Activated naive CD8-positive, alpha-beta T cell treated with anti-CD3 and anti-CD28 coated beads, Interleukin-2, amount 10 ng/mL, durations not matched to agents 7 days and 5 days (primary cell): Measurements from ENCODE around the gene RAI14. TPM values are rescaled to one million over a fixed set of nuclear protein-coding genes. Genes with fewer than 3 reads are reported as not detected.

Source experiments
- ATAC-seq: fragments of 150-1000 bp; cut with Tn5 transposase; one replicate; pipeline ENCODE4 v1.10.0; 2021; ENCODE audit warnings: low read depth, moderate library complexity
- POLR2A ChIA-PET: fragments of 350-600 bp; sonication (Branson Sonifier 250); formaldehyde crosslinking; loops from one replicate; lab custom pipeline; 2021; ENCODE audit warnings: antibody characterized with exemption; lab: Charles Lee
- DNase-seq: peaks from one replicate; pipeline ENCODE4 v3.0.0; 2021
- H3K27ac Mint-ChIP-seq: one replicate; pipeline ENCODE4 v1.8.0; 2022; ENCODE audit warnings: mild to moderate bottlenecking, mixed read lengths
- H3K27me3 Mint-ChIP-seq: one replicate; pipeline ENCODE4 v1.8.0; 2022; ENCODE audit warnings: mild to moderate bottlenecking, moderate library complexity, mixed read lengths
- H3K36me3 Mint-ChIP-seq: one replicate; pipeline ENCODE4 v1.8.0; 2021; ENCODE audit warnings: mild to moderate bottlenecking, mixed read lengths
- H3K4me1 Mint-ChIP-seq: one replicate; pipeline ENCODE4 v1.8.0; 2021; ENCODE audit warnings: mixed read lengths
- H3K4me3 Mint-ChIP-seq: one replicate; pipeline ENCODE4 v1.8.0; 2022; ENCODE audit warnings: mild to moderate bottlenecking, moderate library complexity, mixed read lengths
- H3K9me3 Mint-ChIP-seq: one replicate; pipeline ENCODE4 v1.8.0; 2021; ENCODE audit warnings: mixed read lengths
- total RNA-seq, 2 experiments: library from RNA; stranded (reverse); gene quantifications; one replicate each; pipeline ENCODE4 v1.2.3, GENCODE V29; 2021

The RAI14 gene
- total RNA-seq, 2 experiments from 2014 or later, result 0.77 TPM; not detected in 1

DNA sequence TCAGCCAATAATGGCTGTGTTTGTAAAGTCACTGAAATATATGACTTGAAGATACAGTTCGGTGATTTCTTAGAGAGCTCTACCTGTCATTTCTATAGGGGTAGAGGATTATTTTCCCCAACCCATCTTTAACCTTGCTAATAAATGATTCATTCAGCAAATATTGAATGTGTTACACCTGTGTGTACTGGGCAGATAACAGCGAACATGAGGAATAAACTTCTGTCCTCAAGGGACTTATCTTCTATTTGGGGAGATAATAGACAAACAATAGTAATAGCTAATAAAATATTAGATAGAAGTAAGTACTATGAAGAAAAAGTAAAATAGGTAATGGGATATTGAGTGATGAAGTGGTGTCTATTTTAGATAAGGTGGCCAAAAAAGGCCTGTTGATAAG, 192.1 kb downstream of the RAI14 start:
- Mint-ChIP-seq H3K4me1 (peaks cover 3% of the 10 kb centered on the region), H3K9me3 (no peaks in the 10 kb centered on the region), H3K27ac (no peak overlapping the region), H3K36me3 (no peaks in the 10 kb centered on the region), H3K4me3 (no peak overlapping the region), H3K27me3 (peaks cover 2% of the 10 kb centered on the region)
- no peak for DNase-seq
- POLR2A ChIA-PET, result no interaction called here
- ATAC-seq, result no peak

DNA sequence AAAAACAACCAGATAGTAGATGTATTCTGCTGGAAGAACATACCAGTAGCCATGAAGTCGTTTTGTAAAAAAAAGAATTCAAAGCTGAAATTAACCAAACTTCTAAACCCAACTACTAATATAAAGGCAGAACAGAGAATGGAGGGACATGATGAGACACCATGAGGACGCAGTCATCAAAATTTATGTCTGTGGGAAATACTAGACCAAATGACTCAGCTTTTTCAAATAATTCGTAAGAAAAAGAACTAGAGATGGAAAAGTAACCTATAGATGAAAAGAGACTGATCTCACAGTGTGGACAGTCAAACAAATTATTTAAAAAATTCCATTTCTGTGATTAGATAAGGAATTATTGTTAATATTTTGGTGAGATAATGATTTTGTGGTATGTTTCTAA, 193.1 kb downstream of the RAI14 start:
- Mint-ChIP-seq H3K4me3 (no peak overlapping the region), H3K4me1 (peaks cover 3% of the 10 kb centered on the region), H3K9me3 (no peaks in the 10 kb centered on the region), H3K36me3 (no peaks in the 10 kb centered on the region), H3K27ac (no peak overlapping the region), H3K27me3 (peaks cover 2% of the 10 kb centered on the region)
- POLR2A ChIA-PET, result no interaction called here
- ATAC-seq, result no peak
- no peak for DNase-seq

DNA sequence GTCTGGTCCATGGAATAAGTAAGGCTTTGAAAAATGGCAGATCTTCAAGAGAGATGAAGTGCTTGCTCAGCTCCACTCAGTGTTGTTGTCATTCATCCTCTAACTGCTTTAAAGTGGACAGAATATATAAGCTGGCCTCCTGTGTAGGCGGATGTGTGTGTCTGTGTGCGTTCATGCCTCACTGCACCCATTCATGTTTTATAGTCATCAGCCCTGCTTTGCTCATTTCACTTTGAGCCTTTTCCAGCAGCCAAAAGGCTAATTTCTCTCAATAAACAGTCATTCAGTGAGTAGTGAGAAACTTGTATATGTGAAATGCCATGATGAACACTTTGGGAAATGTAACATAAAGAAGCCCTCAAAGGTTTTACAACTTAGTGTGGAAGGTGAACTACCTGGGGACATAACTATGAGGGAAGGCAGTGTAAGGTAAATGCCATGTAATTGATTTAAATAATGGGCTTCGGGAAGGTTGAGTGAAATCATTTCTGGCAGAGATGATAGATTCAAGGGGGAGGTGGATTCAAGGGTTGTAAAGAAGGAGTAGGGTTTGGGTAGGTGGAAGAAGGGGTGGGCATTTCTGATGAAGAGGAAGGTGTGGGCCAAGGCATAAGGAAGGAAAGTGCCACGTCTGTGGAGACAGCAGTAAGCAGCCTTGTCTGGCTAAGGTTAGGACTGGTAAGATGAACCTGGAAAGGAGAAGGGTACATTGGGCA, 198.5 kb downstream of the RAI14 start:
- POLR2A ChIA-PET, result no interaction called here

DNA sequence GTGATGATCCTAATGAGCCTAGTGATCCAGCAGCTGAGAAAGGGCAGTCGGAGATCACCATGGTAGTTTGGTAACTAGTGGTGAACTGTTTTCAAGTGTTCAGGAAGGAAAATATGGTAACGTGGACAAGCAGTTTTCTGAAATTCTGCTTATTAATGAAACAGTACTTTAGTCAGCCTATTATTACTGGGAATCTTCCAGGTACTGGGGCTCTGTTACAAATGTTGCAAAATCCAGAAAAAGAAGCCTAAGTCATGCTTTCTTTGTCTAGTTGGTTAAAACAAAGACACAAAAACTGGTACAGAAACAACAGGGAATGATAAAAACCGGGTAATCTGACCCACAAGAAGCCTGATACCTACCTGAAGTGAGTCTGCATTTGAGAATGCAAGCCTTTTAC, 201.0 kb downstream of the RAI14 start:
- no peak for ATAC-seq
- Mint-ChIP-seq H3K27ac (no peak overlapping the region), H3K4me3 (no peak overlapping the region)

More for the DNA sequence above, 198.5 kb downstream of the RAI14 start:
- no peaks in the 10 kb centered on the region for H3K36me3 Mint-ChIP-seq
- H3K4me1 Mint-ChIP-seq, result no peaks in the 10 kb centered on the region
- ATAC-seq (no peak), DNase-seq (no peak)
- H3K9me3 Mint-ChIP-seq, result no peaks in the 10 kb centered on the region
- no peak overlapping the region for H3K4me3 Mint-ChIP-seq
- H3K27ac Mint-ChIP-seq, result no peak overlapping the region
- peaks cover 2% of the 10 kb centered on the region for H3K27me3 Mint-ChIP-seq

DNA sequence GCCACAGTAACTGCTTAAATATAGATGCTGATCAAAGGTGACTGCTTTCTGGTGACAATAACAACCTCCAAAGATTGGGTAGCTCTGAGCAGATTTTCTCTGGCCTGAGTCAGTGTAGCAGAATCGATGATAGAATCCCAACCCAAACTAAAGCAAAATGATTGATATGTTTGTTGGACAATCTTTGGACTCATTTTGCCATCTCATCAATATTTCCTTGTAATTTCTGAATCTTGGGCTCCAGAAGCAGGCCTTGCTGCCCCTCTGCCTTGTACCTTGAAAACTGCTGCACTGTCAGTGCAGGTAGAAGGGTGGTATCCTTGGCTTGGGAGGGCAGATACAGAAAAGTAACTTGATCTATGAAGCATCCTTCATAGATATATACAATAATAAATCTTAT, 201.8 kb downstream of the RAI14 start:
- no peak for DNase-seq
- H3K4me1 Mint-ChIP-seq, result no peaks in the 10 kb centered on the region
- no peaks in the 10 kb centered on the region for H3K9me3 Mint-ChIP-seq
- POLR2A ChIA-PET, result no interaction called here
- H3K27ac Mint-ChIP-seq, result no peak overlapping the region
- H3K27me3 Mint-ChIP-seq, result peaks cover 2% of the 10 kb centered on the region
- no peaks in the 10 kb centered on the region for H3K36me3 Mint-ChIP-seq
- ATAC-seq, result no peak
- no peak overlapping the region for H3K4me3 Mint-ChIP-seq

More for the DNA sequence above, 201.0 kb downstream of the RAI14 start:
- H3K36me3 Mint-ChIP-seq, result no peaks in the 10 kb centered on the region
- DNase-seq, result no peak
- no peaks in the 10 kb centered on the region for H3K9me3 Mint-ChIP-seq
- no peaks in the 10 kb centered on the region for H3K4me1 Mint-ChIP-seq
- POLR2A ChIA-PET, result no interaction called here
- peaks cover 2% of the 10 kb centered on the region for H3K27me3 Mint-ChIP-seq

DNA sequence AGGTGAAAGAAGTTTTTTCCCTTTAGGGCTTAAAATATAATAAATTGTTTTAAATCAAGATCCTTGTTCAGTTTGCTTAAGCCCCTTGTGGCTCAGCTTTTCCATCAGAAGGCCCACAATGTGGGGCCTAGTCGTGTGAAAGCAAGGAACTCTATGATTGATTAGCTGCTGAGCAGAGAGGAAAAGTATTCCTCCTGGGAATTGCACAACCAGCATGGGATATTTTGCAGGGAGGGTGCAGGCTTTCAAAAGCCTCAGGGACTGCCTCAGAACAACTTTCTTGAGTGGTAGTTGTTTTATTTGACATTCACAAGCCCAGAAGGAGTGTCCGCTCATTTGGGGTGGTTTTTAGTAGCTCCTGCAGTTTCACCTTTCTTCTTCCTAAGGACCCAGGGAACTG, 202.7 kb downstream of the RAI14 start:
- Mint-ChIP-seq H3K4me1 (no peaks in the 10 kb centered on the region), H3K27me3 (peaks cover 2% of the 10 kb centered on the region), H3K4me3 (no peak overlapping the region), H3K27ac (no peak overlapping the region), H3K36me3 (no peaks in the 10 kb centered on the region), H3K9me3 (no peaks in the 10 kb centered on the region)
- ATAC-seq, result no peak
- DNase-seq, result no peak
- POLR2A ChIA-PET, result no interaction called here

DNA sequence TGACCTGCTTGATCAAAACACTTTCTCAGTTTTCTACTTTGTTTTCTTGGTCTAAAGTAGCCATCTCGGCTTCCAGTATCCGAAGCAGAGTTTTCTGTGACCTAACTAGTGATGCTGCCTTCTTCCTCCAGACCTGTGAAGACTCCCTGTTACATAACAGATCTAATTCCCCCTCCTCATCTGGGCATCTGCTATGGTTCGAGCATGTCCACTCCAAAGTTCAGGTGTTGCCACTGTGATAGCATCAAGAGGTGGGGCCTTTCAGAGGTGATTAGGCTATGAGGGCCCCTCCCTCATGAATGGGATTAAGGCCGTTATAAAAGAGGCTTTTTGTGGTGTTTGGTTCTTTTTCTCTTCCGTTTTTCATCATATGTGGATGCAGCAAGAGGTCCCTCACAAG, 203.1 kb downstream of the RAI14 start:
- no peak overlapping the region for H3K4me3 Mint-ChIP-seq
- H3K27ac Mint-ChIP-seq, result no peak overlapping the region
- no peak for DNase-seq
- POLR2A ChIA-PET, result no interaction called here
- ATAC-seq, result no peak
- peaks cover 2% of the 10 kb centered on the region for H3K27me3 Mint-ChIP-seq
- H3K36me3 Mint-ChIP-seq, result no peaks in the 10 kb centered on the region
- no peaks in the 10 kb centered on the region for H3K9me3 Mint-ChIP-seq
- H3K4me1 Mint-ChIP-seq, result no peaks in the 10 kb centered on the region

DNA sequence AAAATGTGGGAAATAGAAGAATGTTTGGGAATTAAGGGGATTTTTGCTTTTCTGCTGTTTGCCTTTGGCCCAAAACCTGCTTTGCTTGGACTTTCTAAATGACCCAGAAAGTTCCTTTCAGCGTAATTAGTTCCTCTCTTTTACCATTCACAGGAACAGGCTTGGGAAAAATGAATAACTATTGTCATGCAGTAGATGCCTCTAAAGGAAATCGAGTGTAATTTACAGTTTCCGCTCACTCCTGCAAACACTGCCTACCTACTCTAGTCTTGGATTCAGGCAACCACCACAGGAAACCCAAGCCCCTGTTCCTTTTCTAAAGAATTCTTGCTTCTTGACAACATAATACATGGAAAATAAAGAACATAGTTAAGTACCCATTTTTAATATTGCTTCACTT, 207.8 kb downstream of the RAI14 start:
- POLR2A ChIA-PET, result no interaction called here
- no peak overlapping the region for H3K27ac Mint-ChIP-seq
- ATAC-seq (no peak), DNase-seq (no peak)
- H3K36me3 Mint-ChIP-seq, result no peaks in the 10 kb centered on the region
- H3K4me1 Mint-ChIP-seq, result no peaks in the 10 kb centered on the region
- no peak overlapping the region for H3K4me3 Mint-ChIP-seq
- no peaks in the 10 kb centered on the region for H3K9me3 Mint-ChIP-seq
- no peaks in the 10 kb centered on the region for H3K27me3 Mint-ChIP-seq

DNA sequence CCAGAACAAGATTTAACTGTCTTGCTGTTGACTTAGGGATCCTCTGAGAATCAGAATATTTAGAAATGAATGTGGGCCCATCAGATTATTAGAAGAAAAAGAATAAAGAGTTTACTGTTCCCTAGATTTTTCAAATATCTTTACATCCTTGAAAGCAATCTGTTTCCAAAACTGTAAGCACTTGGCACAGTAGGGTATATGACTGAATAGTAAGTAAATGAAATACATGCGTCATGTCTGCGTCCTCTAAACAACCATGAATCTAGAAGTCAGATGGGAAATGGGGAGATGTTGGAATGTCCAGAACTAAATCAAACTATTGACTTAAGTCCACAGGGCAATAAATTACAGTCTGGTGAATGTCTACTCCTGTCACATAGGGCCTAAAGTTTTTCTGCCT, 209.0 kb downstream of the RAI14 start:
- ATAC-seq (no peak), DNase-seq (no peak)
- no peak overlapping the region for H3K27ac Mint-ChIP-seq
- no peak overlapping the region for H3K4me3 Mint-ChIP-seq
- no peaks in the 10 kb centered on the region for H3K4me1 Mint-ChIP-seq
- H3K27me3 Mint-ChIP-seq, result no peaks in the 10 kb centered on the region
- H3K36me3 Mint-ChIP-seq, result no peaks in the 10 kb centered on the region
- POLR2A ChIA-PET, result no interaction called here
- H3K9me3 Mint-ChIP-seq, result no peaks in the 10 kb centered on the region

DNA sequence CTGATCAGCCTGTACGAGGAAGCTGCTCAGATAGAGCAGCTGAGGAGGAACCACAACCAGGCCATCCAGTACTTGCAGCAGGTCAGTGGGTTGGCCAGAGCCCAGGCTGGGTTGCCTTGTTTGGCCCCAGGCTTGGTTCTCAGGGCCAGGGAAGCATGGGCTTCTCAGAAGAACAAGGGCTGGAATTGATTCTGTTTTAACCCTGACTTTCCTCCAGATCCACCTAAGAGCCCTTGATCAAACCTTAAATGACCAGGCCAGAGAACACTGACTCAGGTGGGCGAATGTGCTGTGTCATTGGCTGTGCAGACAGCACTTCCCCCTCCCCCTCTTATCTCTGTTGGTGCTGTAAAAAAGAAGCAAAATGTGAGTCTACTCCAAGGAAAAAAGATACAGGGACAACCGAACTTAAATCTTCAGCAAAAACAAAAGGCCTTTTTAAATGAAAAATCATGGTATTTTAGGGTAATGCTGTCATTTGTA, 210.9 kb downstream of the RAI14 start:
- no peak for ATAC-seq
- Mint-ChIP-seq H3K27ac (no peak overlapping the region), H3K4me1 (no peaks in the 10 kb centered on the region), H3K9me3 (no peaks in the 10 kb centered on the region), H3K36me3 (no peaks in the 10 kb centered on the region), H3K27me3 (no peaks in the 10 kb centered on the region), H3K4me3 (no peak overlapping the region)
- POLR2A ChIA-PET, result no interaction called here
- DNase-seq, result no peak

DNA sequence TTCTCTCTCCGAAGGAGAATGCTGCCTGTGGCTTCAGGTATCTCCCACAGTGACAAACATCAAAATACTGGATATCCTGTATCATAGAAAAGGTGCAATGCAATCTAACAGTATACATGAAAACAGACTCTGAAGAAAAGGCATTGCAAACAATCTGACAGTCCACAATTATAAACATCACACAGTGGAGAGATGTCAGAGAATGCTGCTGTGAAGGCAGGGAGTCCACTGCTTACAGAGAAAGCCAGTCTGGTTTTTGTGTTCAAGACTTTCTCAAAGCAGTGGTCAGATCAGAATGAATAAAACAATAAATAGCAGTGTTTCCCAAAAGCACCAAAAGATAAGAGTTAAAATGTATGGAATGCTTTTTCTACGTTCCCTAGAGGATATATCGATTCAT, 211.5 kb downstream of the RAI14 start:
- DNase-seq (no peak), ATAC-seq (no peak)
- Mint-ChIP-seq H3K27ac (no peak overlapping the region), H3K9me3 (no peaks in the 10 kb centered on the region), H3K4me3 (no peak overlapping the region), H3K36me3 (no peaks in the 10 kb centered on the region), H3K4me1 (no peaks in the 10 kb centered on the region), H3K27me3 (no peaks in the 10 kb centered on the region)
- POLR2A ChIA-PET, result no interaction called here

DNA sequence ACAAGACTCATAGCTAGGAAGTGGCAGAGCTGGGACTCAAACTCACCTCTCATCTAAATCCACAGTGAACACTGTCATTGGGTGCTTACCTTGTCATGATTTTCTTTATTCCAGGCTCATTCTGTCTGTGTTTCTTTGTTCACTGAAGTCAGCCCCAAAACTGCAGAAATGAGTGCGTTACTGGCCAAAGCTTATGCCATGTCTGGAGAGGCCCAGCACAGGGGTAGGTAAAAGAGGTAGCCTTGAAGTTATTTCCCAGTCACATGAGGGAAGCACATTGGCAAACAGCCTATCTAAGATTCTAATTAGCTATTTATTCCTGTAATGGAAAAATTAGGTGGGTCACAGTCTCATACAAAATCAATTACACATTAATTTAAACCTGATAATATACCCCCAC, 212.7 kb downstream of the RAI14 start:
- H3K27me3 Mint-ChIP-seq, result no peaks in the 10 kb centered on the region
- H3K4me3 Mint-ChIP-seq, result no peak overlapping the region
- DNase-seq (no peak), ATAC-seq (no peak)
- no peak overlapping the region for H3K27ac Mint-ChIP-seq
- no peaks in the 10 kb centered on the region for H3K4me1 Mint-ChIP-seq
- POLR2A ChIA-PET, result no interaction called here
- H3K9me3 Mint-ChIP-seq, result no peaks in the 10 kb centered on the region
- H3K36me3 Mint-ChIP-seq, result no peaks in the 10 kb centered on the region

DNA sequence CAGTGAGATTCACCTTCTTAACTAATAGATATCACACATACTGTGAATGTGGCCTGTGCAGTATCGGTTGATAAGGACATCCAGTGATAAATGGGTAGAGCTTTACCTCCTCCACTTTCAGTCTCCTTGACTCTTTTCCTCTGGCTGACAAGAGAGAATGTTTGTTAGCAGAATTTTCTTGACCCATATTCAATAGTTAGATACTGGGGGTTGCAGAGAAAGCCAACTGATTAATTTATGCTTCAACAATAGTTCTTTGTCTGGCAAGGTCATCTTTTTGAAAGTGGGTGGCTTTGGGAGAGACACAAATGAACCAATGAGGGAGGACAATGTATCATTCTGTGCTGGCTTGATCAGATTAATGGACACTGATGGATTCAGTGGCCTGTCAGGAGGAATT, 213.1 kb downstream of the RAI14 start:
- H3K4me1 Mint-ChIP-seq, result no peaks in the 10 kb centered on the region
- no peak overlapping the region for H3K4me3 Mint-ChIP-seq
- no peak overlapping the region for H3K27ac Mint-ChIP-seq
- POLR2A ChIA-PET, result no interaction called here
- no peaks in the 10 kb centered on the region for H3K9me3 Mint-ChIP-seq
- H3K27me3 Mint-ChIP-seq, result no peaks in the 10 kb centered on the region
- DNase-seq (no peak), ATAC-seq (no peak)
- no peaks in the 10 kb centered on the region for H3K36me3 Mint-ChIP-seq

DNA sequence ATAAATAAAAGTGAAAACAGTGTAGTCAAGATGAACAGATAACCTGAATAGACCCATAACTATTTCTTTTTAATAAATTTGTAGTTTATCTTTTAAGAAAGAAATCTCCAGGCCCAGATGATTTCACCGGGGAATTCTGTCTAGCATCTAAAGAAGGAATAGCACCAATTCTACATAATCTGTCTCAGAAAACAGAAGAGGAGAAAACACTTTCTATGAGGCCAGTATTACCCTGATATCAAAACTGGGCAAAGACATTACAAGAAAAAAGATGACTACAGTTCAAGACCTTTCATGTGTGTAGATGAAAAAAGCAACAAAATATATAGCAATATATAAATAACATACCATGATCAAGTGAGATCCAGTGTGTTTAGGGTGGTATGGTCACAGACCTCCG, 214.3 kb downstream of the RAI14 start:
- Mint-ChIP-seq H3K4me3 (no peak overlapping the region), H3K27me3 (peaks cover 2% of the 10 kb centered on the region), H3K36me3 (no peaks in the 10 kb centered on the region), H3K27ac (no peak overlapping the region), H3K4me1 (no peaks in the 10 kb centered on the region), H3K9me3 (peaks cover under 1% of the 10 kb centered on the region)
- DNase-seq (no peak), ATAC-seq (no peak)
- POLR2A ChIA-PET, result no interaction called here
